HG03354 (cell line): ENCODE data around the gene SYNDIG1.

ENCODE experiments used
- ATAC-seq: cut with Tn5 transposase; IDR thresholded peaks from one replicate; pipeline ENCODE4 v1.9.1; 2021; ENCODE audit warnings: mild to moderate bottlenecking; ENCODE audit not compliant: unreplicated experiment, poor library complexity, severe bottlenecking

SYNDIG1 gene

GRCh38 chr20:24543741-24544140 is 74.3 kb downstream of the SYNDIG1 start:
- ATAC-seq: no peak

- no peak for ATAC-seq
Observed at GRCh38 chr20:24544371-24544770, 74.9 kb downstream of the SYNDIG1 start.

GRCh38 chr20:24545168-24545567 is 75.7 kb downstream of the SYNDIG1 start:
- ATAC-seq: no peak

GRCh38 chr20:24546232-24546892 is 76.9 kb downstream of the SYNDIG1 start:
- ATAC-seq: no peak

- no peak for ATAC-seq
Observed at GRCh38 chr20:24547967-24548366, 78.5 kb downstream of the SYNDIG1 start.

- no peak for ATAC-seq
Observed at GRCh38 chr20:24559114-24559732, 89.8 kb downstream of the SYNDIG1 start.

GRCh38 chr20:24560571-24561491 is 91.4 kb downstream of the SYNDIG1 start:
- no peak for ATAC-seq

GRCh38 chr20:24565835-24566351 is 96.5 kb downstream of the SYNDIG1 start:
- no peak for ATAC-seq

- ATAC-seq: no peak
Observed at GRCh38 chr20:24566656-24567055, 97.2 kb downstream of the SYNDIG1 start.

GRCh38 chr20:24567508-24567907 is 98.1 kb downstream of the SYNDIG1 start:
- ATAC-seq: no peak

- no peak for ATAC-seq
Observed at GRCh38 chr20:24568842-24569241, 99.4 kb downstream of the SYNDIG1 start.

- no peak for ATAC-seq
Observed at GRCh38 chr20:24571159-24571558, 101.7 kb downstream of the SYNDIG1 start.

GRCh38 chr20:24572140-24572539 is 102.7 kb downstream of the SYNDIG1 start:
- no peak for ATAC-seq

GRCh38 chr20:24572862-24573261 is 103.4 kb downstream of the SYNDIG1 start:
- no peak for ATAC-seq

- no peak for ATAC-seq
Observed at GRCh38 chr20:24573557-24573956, 104.1 kb downstream of the SYNDIG1 start.

GRCh38 chr20:24574307-24574706 is 104.9 kb downstream of the SYNDIG1 start:
- no peak for ATAC-seq

- ATAC-seq: no peak
Observed at GRCh38 chr20:24574797-24575196, 105.4 kb downstream of the SYNDIG1 start.

- no peak for ATAC-seq
Observed at GRCh38 chr20:24575811-24576210, 106.4 kb downstream of the SYNDIG1 start.

GRCh38 chr20:24576447-24576846 is 107.0 kb downstream of the SYNDIG1 start:
- ATAC-seq: no peak

- no peak for ATAC-seq
Observed at GRCh38 chr20:24577271-24577909, 108.0 kb downstream of the SYNDIG1 start.
